Osteocyte (in vitro differentiated cells): ENCODE results near the gene SATB2. TPM values are rescaled to one million over a fixed set of nuclear protein-coding genes. Genes with fewer than 3 reads are reported as not detected.

ENCODE experiments used
- DNase-seq: peaks from one replicate; pipeline ENCODE4 v3.0.0; 2021; ENCODE audit warnings: mixed read lengths; ENCODE audit not compliant: unreplicated experiment; ENCODE audit errors: extremely low spot score
- H3K27ac Mint-ChIP-seq: one replicate; pipeline ENCODE4 v1.8.0; 2021; ENCODE audit warnings: mild to moderate bottlenecking, mixed read lengths; ENCODE audit not compliant: unreplicated experiment
- H3K27me3 Mint-ChIP-seq: one replicate; pipeline ENCODE4 v1.8.0; 2021; ENCODE audit warnings: mixed read lengths; ENCODE audit not compliant: unreplicated experiment
- H3K36me3 Mint-ChIP-seq: one replicate; pipeline ENCODE4 v1.8.0; 2021; ENCODE audit warnings: mixed read lengths; ENCODE audit not compliant: unreplicated experiment
- H3K4me1 Mint-ChIP-seq: one replicate; pipeline ENCODE4 v1.8.0; 2021; ENCODE audit warnings: mixed read lengths; ENCODE audit not compliant: unreplicated experiment
- H3K4me3 Mint-ChIP-seq: one replicate; pipeline ENCODE4 v1.8.0; 2021; ENCODE audit warnings: mild to moderate bottlenecking, moderate library complexity, mixed read lengths; ENCODE audit not compliant: unreplicated experiment
- H3K9me3 Mint-ChIP-seq: one replicate; pipeline ENCODE4 v1.8.0; 2021; ENCODE audit warnings: mixed read lengths; ENCODE audit not compliant: unreplicated experiment
- total RNA-seq: library from RNA; stranded (reverse); gene quantifications from 2 replicates; pipeline ENCODE4 v1.2.1, GENCODE V29; 2021
- TF ChIP-seq, protein P1 (sequence below): fragments of 200-600 bp; sonication (generic); IDR thresholded peaks from 2 replicates; pipeline ENCODE4 v1.5.0; 2021; ENCODE audit warnings: antibody characterized with exemption, mild to moderate bottlenecking, moderate library complexity

SATB2 gene
- total RNA-seq, 1 donor from 2014 or later: 11.6 TPM

GRCh38 chr2:199282309-199282708 lies 175.4 kb downstream of the SATB2 start:
- H3K27ac Mint-ChIP-seq: no peak overlapping the region
- H3K4me1 Mint-ChIP-seq: peaks cover 6% of the 10 kb centered on the region
- no peak for DNase-seq
- no peaks in the 10 kb centered on the region for H3K9me3 Mint-ChIP-seq
- no peaks in the 10 kb centered on the region for H3K27me3 Mint-ChIP-seq
- TF ChIP-seq, protein P1, sequence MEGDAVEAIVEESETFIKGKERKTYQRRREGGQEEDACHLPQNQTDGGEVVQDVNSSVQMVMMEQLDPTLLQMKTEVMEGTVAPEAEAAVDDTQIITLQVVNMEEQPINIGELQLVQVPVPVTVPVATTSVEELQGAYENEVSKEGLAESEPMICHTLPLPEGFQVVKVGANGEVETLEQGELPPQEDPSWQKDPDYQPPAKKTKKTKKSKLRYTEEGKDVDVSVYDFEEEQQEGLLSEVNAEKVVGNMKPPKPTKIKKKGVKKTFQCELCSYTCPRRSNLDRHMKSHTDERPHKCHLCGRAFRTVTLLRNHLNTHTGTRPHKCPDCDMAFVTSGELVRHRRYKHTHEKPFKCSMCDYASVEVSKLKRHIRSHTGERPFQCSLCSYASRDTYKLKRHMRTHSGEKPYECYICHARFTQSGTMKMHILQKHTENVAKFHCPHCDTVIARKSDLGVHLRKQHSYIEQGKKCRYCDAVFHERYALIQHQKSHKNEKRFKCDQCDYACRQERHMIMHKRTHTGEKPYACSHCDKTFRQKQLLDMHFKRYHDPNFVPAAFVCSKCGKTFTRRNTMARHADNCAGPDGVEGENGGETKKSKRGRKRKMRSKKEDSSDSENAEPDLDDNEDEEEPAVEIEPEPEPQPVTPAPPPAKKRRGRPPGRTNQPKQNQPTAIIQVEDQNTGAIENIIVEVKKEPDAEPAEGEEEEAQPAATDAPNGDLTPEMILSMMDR: no peak
- peaks cover 2% of the 10 kb centered on the region for H3K36me3 Mint-ChIP-seq
- no peak overlapping the region for H3K4me3 Mint-ChIP-seq

- H3K27ac Mint-ChIP-seq: no peak overlapping the region
- no peak overlapping the region for H3K4me3 Mint-ChIP-seq
- DNase-seq: no peak
- H3K9me3 Mint-ChIP-seq: no peaks in the 10 kb centered on the region
- peaks cover 3% of the 10 kb centered on the region for H3K4me1 Mint-ChIP-seq
- no peaks in the 10 kb centered on the region for H3K27me3 Mint-ChIP-seq
- peaks cover 2% of the 10 kb centered on the region for H3K36me3 Mint-ChIP-seq
- TF ChIP-seq, protein P1: no peak
Observed at GRCh38 chr2:199279146-199279545, 178.6 kb downstream of the SATB2 start.

GRCh38 chr2:199278099-199278498 lies 179.6 kb downstream of the SATB2 start:
- H3K4me3 Mint-ChIP-seq: no peak overlapping the region
- H3K36me3 Mint-ChIP-seq: peaks cover 2% of the 10 kb centered on the region
- no peaks in the 10 kb centered on the region for H3K27me3 Mint-ChIP-seq
- no peak for DNase-seq
- TF ChIP-seq, protein P1: no peak
- no peak overlapping the region for H3K27ac Mint-ChIP-seq
- no peaks in the 10 kb centered on the region for H3K9me3 Mint-ChIP-seq
- H3K4me1 Mint-ChIP-seq: peaks cover 5% of the 10 kb centered on the region

DNA sequence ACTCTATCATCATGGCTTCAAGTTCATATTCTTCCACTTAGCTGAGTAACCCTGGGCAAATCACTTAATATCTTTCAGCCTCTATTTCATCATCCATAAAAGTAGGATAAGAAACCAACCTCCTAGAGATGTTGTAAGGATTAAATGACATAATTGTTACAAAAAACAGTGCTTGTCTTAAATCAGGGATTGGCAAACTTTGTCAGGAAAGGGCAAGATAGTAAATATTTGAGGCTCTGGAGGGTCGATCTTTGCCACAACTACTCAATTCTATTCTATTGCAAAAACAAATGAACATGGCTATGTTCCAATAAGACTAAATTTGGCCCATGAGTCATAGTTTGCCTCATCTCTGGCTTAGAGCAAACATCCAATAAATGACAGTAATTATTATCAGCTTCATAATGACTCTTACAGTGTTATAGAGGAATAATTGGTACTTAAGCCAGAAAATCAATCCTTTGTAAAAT lies 184.7 kb downstream of the SATB2 start:
- H3K36me3 Mint-ChIP-seq: peaks cover 9% of the 10 kb centered on the region
- no peak for DNase-seq
- H3K27ac Mint-ChIP-seq: no peak overlapping the region
- H3K4me3 Mint-ChIP-seq: no peak overlapping the region
- H3K27me3 Mint-ChIP-seq: no peaks in the 10 kb centered on the region
- no peaks in the 10 kb centered on the region for H3K9me3 Mint-ChIP-seq
- TF ChIP-seq, protein P1: no peak
- H3K4me1 Mint-ChIP-seq: peaks cover 8% of the 10 kb centered on the region

GRCh38 chr2:199261936-199262335 lies 195.8 kb downstream of the SATB2 start:
- Mint-ChIP-seq H3K9me3 (peaks cover 19% of the 10 kb centered on the region), H3K4me3 (no peak overlapping the region), H3K27me3 (peaks cover under 1% of the 10 kb centered on the region), H3K36me3 (no peaks in the 10 kb centered on the region), H3K4me1 (no peaks in the 10 kb centered on the region), H3K27ac (no peak overlapping the region)
- TF ChIP-seq, protein P1: no peak
- DNase-seq: no peak
